Neural progenitor cell (in vitro differentiated cells): ENCODE results near the gene GNG8. TPM values are rescaled to one million over a fixed set of nuclear protein-coding genes. Genes with fewer than 3 reads are reported as not detected.

Experiments
- DNase-seq: peaks from one replicate; pipeline ENCODE4 v3.0.0-alpha.2; 2016; ENCODE audit warnings: low spot score
- H2AFZ ChIP-seq: fragments of 200-600 bp; sonication (generic); replicated peaks from 2 replicates; pipeline ENCODE4 v1.6.1; 2016; ENCODE audit warnings: antibody characterized with exemption
- H3F3A ChIP-seq: fragments of 200-600 bp; sonication (generic); 2 replicates; pipeline ENCODE4 v1.6.1; 2016; ENCODE audit warnings: antibody characterized with exemption, low read depth
- H3K27ac ChIP-seq: fragments of 200-600 bp; sonication (generic); 2 replicates; pipeline ENCODE4 v1.5.1; 2016; ENCODE audit warnings: mild to moderate bottlenecking
- H3K27me3 ChIP-seq: fragments of 200-600 bp; sonication (generic); 2 replicates; pipeline ENCODE4 v1.6.1; 2016; ENCODE audit warnings: mild to moderate bottlenecking, moderate library complexity
- H3K36me3 ChIP-seq: fragments of 200-600 bp; sonication (generic); 2 replicates; pipeline ENCODE4 v1.5.1; 2016
- H3K4me1 ChIP-seq: fragments of 200-600 bp; sonication (generic); 2 replicates; pipeline ENCODE4 v1.6.1; 2016; ENCODE audit warnings: mixed run types
- H3K4me2 ChIP-seq: fragments of 200-600 bp; sonication (generic); 2 replicates; pipeline ENCODE4 v1.6.1; 2016
- H3K4me3 ChIP-seq: fragments of 200-600 bp; sonication (generic); 2 replicates; pipeline ENCODE4 v1.5.1; 2016
- H3K79me2 ChIP-seq: fragments of 200-600 bp; sonication (generic); 2 replicates; pipeline ENCODE4 v1.6.1; 2016; ENCODE audit warnings: low read depth
- H3K9ac ChIP-seq: fragments of 200-600 bp; sonication (generic); 2 replicates; pipeline ENCODE4 v1.6.1; 2016
- H3K9me3 ChIP-seq: fragments of 200-600 bp; sonication (generic); 2 replicates; pipeline ENCODE4 v1.5.1; 2016; ENCODE audit warnings: low read depth
- H4K20me1 ChIP-seq: fragments of 200-600 bp; sonication (generic); 2 replicates; pipeline ENCODE4 v1.6.1; 2016; ENCODE audit warnings: low read depth
- H3K27ac Mint-ChIP-seq: 3 replicates; pipeline ENCODE4 v1.8.0; 2021; ENCODE audit warnings: mixed read lengths
- H3K27me3 Mint-ChIP-seq: 2 replicates; pipeline ENCODE4 v1.8.0; 2022; ENCODE audit warnings: low read depth, mild to moderate bottlenecking, inconsistent platforms, moderate library complexity, mixed read lengths; ENCODE audit not compliant: insufficient read depth
- H3K36me3 Mint-ChIP-seq: 3 replicates; pipeline ENCODE4 v1.8.0; 2021; ENCODE audit warnings: mixed read lengths
- H3K4me1 Mint-ChIP-seq: 3 replicates; pipeline ENCODE4 v1.8.0; 2021; ENCODE audit warnings: mixed read lengths
- H3K4me3 Mint-ChIP-seq: 3 replicates; pipeline ENCODE4 v1.8.0; 2021; ENCODE audit warnings: mild to moderate bottlenecking, moderate library complexity, mixed read lengths
- H3K9me3 Mint-ChIP-seq: 3 replicates; pipeline ENCODE4 v1.8.0; 2020; ENCODE audit warnings: mixed read lengths
- EZH2 ChIP-seq: fragments of 200-600 bp; sonication (generic); IDR thresholded peaks from 2 replicates; pipeline ENCODE4 v1.6.1; 2017; ENCODE audit warnings: antibody characterized with exemption, mild to moderate bottlenecking, moderate library complexity
- EZH2phosphoT487 ChIP-seq: fragments of 200-600 bp; sonication (generic); IDR thresholded peaks from 2 replicates; pipeline ENCODE4 v1.6.1; 2017; ENCODE audit warnings: antibody characterized with exemption
- total RNA-seq: library from RNA; depleted of rRNA; stranded (reverse); fragments of >200 nt; gene quantifications from 2 replicates; pipeline ENCODE4 v1.2.3, GENCODE V29; 2015; ENCODE audit warnings: low replicate concordance
- TF ChIP-seq, protein P1 (sequence below): fragments of 200-600 bp; sonication (generic); IDR thresholded peaks from 2 replicates; pipeline ENCODE4 v1.5.1; 2017; ENCODE audit warnings: antibody characterized with exemption, mild to moderate bottlenecking

The GNG8 gene
- total RNA-seq, 1 donor from 2014 or later = not detected

DNA sequence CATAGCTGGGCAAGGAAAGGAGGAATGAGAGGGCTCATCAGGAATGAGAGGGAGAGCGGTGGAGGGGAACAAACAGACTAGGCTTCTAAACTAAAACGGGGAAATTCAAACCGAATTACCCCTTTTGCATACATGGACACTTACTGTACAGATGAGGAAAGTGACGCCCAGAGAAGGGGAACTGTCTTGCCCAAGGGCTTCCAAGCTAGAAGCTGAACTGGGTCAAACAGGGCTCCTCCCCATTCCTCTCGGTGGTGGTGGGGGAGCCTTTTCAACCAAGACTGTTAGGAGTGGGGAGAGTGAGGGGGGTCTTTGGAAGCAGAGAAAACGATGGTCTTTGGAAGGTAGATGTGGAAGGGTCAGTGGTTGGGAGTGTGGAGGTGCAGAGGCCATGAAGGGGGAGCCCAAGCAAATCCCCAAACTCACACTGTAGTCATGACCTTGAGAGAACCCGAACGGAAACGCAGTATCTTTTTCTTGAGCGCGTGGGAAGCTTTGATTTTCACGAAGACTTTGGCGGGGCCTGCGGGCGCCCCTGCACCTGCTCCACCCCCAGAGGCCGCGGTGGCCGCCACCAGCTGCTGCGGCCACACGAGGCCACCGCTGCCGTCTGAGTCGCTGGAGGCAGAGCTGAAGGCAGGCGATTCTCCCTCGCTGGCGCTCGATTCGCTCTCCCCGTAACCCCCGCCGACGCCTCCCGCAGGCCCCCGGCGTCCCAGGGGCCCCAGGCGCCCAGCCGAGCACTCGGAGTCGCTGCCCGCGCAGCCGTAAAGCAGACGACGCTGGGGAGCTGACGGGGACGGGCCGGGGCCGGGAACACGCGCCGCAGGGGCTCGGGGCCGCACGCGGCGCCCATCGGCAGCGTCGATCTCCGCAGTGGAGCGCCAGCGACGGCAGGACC is 12.3 kb upstream of the GNG8 start:
- no peaks in the 10 kb centered on the region for H3K9me3 ChIP-seq
- H3K27ac Mint-ChIP-seq = no peak overlapping the region
- peaks cover 36% of the 10 kb centered on the region for H3K27me3 Mint-ChIP-seq
- no peak overlapping the region for H2AFZ ChIP-seq
- peak; percentile 92 for TF ChIP-seq EZH2
- TF ChIP-seq, protein P1, sequence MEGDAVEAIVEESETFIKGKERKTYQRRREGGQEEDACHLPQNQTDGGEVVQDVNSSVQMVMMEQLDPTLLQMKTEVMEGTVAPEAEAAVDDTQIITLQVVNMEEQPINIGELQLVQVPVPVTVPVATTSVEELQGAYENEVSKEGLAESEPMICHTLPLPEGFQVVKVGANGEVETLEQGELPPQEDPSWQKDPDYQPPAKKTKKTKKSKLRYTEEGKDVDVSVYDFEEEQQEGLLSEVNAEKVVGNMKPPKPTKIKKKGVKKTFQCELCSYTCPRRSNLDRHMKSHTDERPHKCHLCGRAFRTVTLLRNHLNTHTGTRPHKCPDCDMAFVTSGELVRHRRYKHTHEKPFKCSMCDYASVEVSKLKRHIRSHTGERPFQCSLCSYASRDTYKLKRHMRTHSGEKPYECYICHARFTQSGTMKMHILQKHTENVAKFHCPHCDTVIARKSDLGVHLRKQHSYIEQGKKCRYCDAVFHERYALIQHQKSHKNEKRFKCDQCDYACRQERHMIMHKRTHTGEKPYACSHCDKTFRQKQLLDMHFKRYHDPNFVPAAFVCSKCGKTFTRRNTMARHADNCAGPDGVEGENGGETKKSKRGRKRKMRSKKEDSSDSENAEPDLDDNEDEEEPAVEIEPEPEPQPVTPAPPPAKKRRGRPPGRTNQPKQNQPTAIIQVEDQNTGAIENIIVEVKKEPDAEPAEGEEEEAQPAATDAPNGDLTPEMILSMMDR = no peak
- peak; percentile 85 for TF ChIP-seq EZH2phosphoT487
- H3F3A ChIP-seq = no peaks in the 10 kb centered on the region
- H4K20me1 ChIP-seq = no peaks in the 10 kb centered on the region
- DNase-seq = no peak
- H3K4me1 ChIP-seq = no peaks in the 10 kb centered on the region
- H3K36me3 ChIP-seq = no peaks in the 10 kb centered on the region
- H3K79me2 ChIP-seq = no peaks in the 10 kb centered on the region
- H3K27ac ChIP-seq = no peak overlapping the region
- H3K4me2 ChIP-seq = no peak overlapping the region
- peaks cover 14% of the 10 kb centered on the region for H3K36me3 Mint-ChIP-seq
- H3K9ac ChIP-seq = no peak overlapping the region
- peak overlapping the region; percentile 45 for H3K4me3 Mint-ChIP-seq
- peaks cover 93% of the 10 kb centered on the region for H3K27me3 ChIP-seq
- H3K9me3 Mint-ChIP-seq = peaks cover 22% of the 10 kb centered on the region
- H3K4me1 Mint-ChIP-seq = peaks cover 12% of the 10 kb centered on the region
- no peak overlapping the region for H3K4me3 ChIP-seq

DNA sequence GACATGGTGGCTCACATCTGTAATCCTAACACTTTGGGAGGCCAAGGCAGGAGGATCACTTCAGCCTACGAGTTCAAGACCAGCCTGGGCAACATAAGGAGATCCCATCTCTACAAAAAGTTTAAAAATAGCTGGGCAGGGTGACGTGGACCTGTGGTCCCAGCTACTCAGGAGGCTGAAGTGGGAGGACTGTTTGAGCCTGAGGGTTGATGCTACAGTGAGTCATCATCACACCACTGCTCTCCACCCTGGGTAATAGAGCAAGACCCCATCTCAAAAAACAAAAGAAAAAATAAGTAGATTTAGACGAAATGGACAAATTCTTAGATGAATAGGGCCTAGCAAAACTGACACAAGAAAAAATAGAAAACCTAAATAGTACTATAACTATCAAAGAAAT is 10.4 kb upstream of the GNG8 start:
- Histone ChIP-seq H3K4me3 (no peak overlapping the region), H3K4me1 (no peaks in the 10 kb centered on the region), H3K4me2 (no peak overlapping the region), H3F3A (no peaks in the 10 kb centered on the region), H3K9me3 (no peaks in the 10 kb centered on the region), H2AFZ (no peak overlapping the region), H3K79me2 (no peaks in the 10 kb centered on the region), H4K20me1 (no peaks in the 10 kb centered on the region), H3K27me3 (peaks cover 98% of the 10 kb centered on the region), H3K9ac (no peak overlapping the region), H3K36me3 (no peaks in the 10 kb centered on the region), H3K27ac (no peak overlapping the region)
- peaks cover 41% of the 10 kb centered on the region for H3K27me3 Mint-ChIP-seq
- peaks cover 14% of the 10 kb centered on the region for H3K36me3 Mint-ChIP-seq
- peaks cover 12% of the 10 kb centered on the region for H3K4me1 Mint-ChIP-seq
- no peak overlapping the region for H3K4me3 Mint-ChIP-seq
- H3K27ac Mint-ChIP-seq = no peak overlapping the region
- H3K9me3 Mint-ChIP-seq = peaks cover 25% of the 10 kb centered on the region
- no peak for DNase-seq
- TF ChIP-seq, protein P1 = no peak
- TF ChIP-seq EZH2phosphoT487 = no peak
- TF ChIP-seq EZH2 = no peak

DNA sequence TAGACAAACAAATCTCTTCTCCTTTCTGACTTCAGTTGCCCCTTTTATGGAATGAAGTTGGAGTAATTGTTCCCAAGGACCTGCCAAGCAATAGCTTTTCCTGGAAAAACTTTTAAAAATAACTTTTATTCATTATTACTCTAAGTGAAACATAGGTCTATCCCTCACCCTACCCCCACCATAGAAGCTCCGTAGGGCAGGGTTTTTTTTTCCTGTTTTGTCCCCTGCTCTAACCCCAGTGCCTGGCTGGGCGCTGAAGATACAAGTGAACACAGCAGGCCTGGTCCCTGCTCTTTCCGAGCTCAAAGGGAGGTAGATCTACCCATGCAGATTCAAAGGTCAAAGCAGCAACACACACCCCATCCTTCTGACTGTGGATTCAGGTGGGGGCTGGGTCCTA is 8.7 kb upstream of the GNG8 start:
- Histone ChIP-seq H3K4me2 (no peak overlapping the region), H4K20me1 (no peaks in the 10 kb centered on the region), H3K27ac (no peak overlapping the region), H3F3A (peaks cover 4% of the 10 kb centered on the region), H2AFZ (no peak overlapping the region), H3K79me2 (no peaks in the 10 kb centered on the region), H3K9me3 (no peaks in the 10 kb centered on the region), H3K4me1 (no peaks in the 10 kb centered on the region), H3K4me3 (no peak overlapping the region), H3K27me3 (peaks cover 98% of the 10 kb centered on the region), H3K9ac (no peak overlapping the region), H3K36me3 (no peaks in the 10 kb centered on the region)
- H3K27me3 Mint-ChIP-seq = peaks cover 38% of the 10 kb centered on the region
- no peak overlapping the region for H3K4me3 Mint-ChIP-seq
- H3K27ac Mint-ChIP-seq = no peak overlapping the region
- H3K36me3 Mint-ChIP-seq = peaks cover 10% of the 10 kb centered on the region
- no peak for TF ChIP-seq EZH2
- TF ChIP-seq, protein P1 = no peak
- H3K9me3 Mint-ChIP-seq = peaks cover 18% of the 10 kb centered on the region
- H3K4me1 Mint-ChIP-seq = peaks cover 11% of the 10 kb centered on the region
- DNase-seq = no peak
